HTERT RPE-1 (cell line): ENCODE results near the gene FHL2.

ENCODE experiments used
- in situ Hi-C: fragments of 300-500 bp; cut with MboI; formaldehyde crosslinking; loops from 4 replicates; pipeline ENCODE4 v1.14.3; 2020; ENCODE audit warnings: low sequenced_read_pairs

FHL2 gene

GRCh38 chr2:105397953-105398335 is 907 bp downstream of the FHL2 start:
- in situ Hi-C loops, result no loop called here

GRCh38 chr2:105397025-105397722 is 1.7 kb downstream of the FHL2 start:
- in situ Hi-C loops, result no loop called here

- in situ Hi-C loops, result no loop called here
Observed at GRCh38 chr2:105396254-105397024, 2.4 kb downstream of the FHL2 start.

- in situ Hi-C loops, result no loop called here
Observed at GRCh38 chr2:105395691-105396090, 3.2 kb downstream of the FHL2 start.

- in situ Hi-C loops, result no loop called here
Observed at GRCh38 chr2:105394951-105395611, 3.8 kb downstream of the FHL2 start.

- in situ Hi-C loops, result no loop called here
Observed at GRCh38 chr2:105393373-105394055, 5.3 kb downstream of the FHL2 start.

- in situ Hi-C loops, result no loop called here
Observed at GRCh38 chr2:105391763-105392662, 6.8 kb downstream of the FHL2 start.

GRCh38 chr2:105391058-105391627 is 7.7 kb downstream of the FHL2 start:
- in situ Hi-C loops, result no loop called here

- in situ Hi-C loops, result no loop called here
Observed at GRCh38 chr2:105390454-105390853, 8.4 kb downstream of the FHL2 start.

GRCh38 chr2:105388971-105389381 is 9.9 kb downstream of the FHL2 start:
- in situ Hi-C loops, result no loop called here

GRCh38 chr2:105387225-105387624 is 11.6 kb downstream of the FHL2 start:
- in situ Hi-C loops, result no loop called here

GRCh38 chr2:105385731-105386540 is 12.9 kb downstream of the FHL2 start:
- in situ Hi-C loops, result no loop called here

- in situ Hi-C loops, result no loop called here
Observed at GRCh38 chr2:105384861-105385260, 14.0 kb downstream of the FHL2 start.

- in situ Hi-C loops, result no loop called here
Observed at GRCh38 chr2:105384216-105384615, 14.6 kb downstream of the FHL2 start.

GRCh38 chr2:105383432-105384166 is 15.3 kb downstream of the FHL2 start:
- in situ Hi-C loops, result no loop called here

GRCh38 chr2:105382177-105382576 is 16.7 kb downstream of the FHL2 start:
- in situ Hi-C loops, result no loop called here

GRCh38 chr2:105381101-105381668 is 17.7 kb downstream of the FHL2 start:
- in situ Hi-C loops, result no loop called here

- in situ Hi-C loops, result no loop called here
Observed at GRCh38 chr2:105380432-105381100, 18.3 kb downstream of the FHL2 start.
